CD8-positive, alpha-beta memory T cell (primary cell): Measurements from ENCODE around the gene FAM98B. TPM values are rescaled to one million over a fixed set of nuclear protein-coding genes. Genes with fewer than 3 reads are reported as not detected.
"Not testable (repeated sequence)": the region's sequence is repeated elsewhere in the genome, so short reads cannot be mapped to it uniquely, and the experiment has no call there.

Experiments used
- CTCF ChIA-PET: fragments of 350-600 bp; sonication (Branson Sonifier 250); formaldehyde crosslinking; loops from one replicate; lab custom pipeline; 2021; ENCODE audit warnings: antibody characterized with exemption; lab: Charles Lee
- POLR2A ChIA-PET: fragments of 350-600 bp; sonication (Branson Sonifier 250); formaldehyde crosslinking; loops from one replicate; lab custom pipeline; 2021; ENCODE audit warnings: antibody characterized with exemption; lab: Charles Lee
- DNase-seq, 5 donors: peaks; one replicate each; pipeline versions ENCODE4 v3.0.0 to v3.0.0-alpha.2; 2020 to 2022; ENCODE audit warnings: mixed read lengths in 1 of 5
- H3K27ac ChIP-seq: one replicate; pipeline ENCODE4 v1.7.0; 2013; ENCODE audit warnings: low read depth, mild to moderate bottlenecking, low read length, moderate library complexity
- H3K27me3 ChIP-seq: 2 replicates; pipeline ENCODE4 v1.7.0; 2013; ENCODE audit warnings: low read length, mild to moderate bottlenecking; ENCODE audit not compliant: insufficient read depth, poor library complexity, severe bottlenecking
- H3K36me3 ChIP-seq: 2 replicates; pipeline ENCODE4 v1.7.0; 2013; ENCODE audit warnings: mild to moderate bottlenecking, low read length, moderate library complexity; ENCODE audit not compliant: insufficient read depth
- H3K4me1 ChIP-seq: 2 replicates; pipeline ENCODE4 v1.7.0; 2013; ENCODE audit warnings: mild to moderate bottlenecking, low read length, moderate library complexity; ENCODE audit not compliant: insufficient read depth
- H3K4me3 ChIP-seq: 2 replicates; pipeline ENCODE4 v1.7.0; 2013; ENCODE audit warnings: mild to moderate bottlenecking, low read length
- H3K9me3 ChIP-seq: 2 replicates; pipeline ENCODE4 v1.7.0; 2013; ENCODE audit warnings: mild to moderate bottlenecking, low read length
- H3K27ac Mint-ChIP-seq, 8 donors: one replicate each; pipeline ENCODE4 v1.8.0; 2020 to 2021; ENCODE audit warnings: mixed read lengths in 8 of 8, mild to moderate bottlenecking in 6 of 8, inconsistent platforms in 3 of 8, moderate library complexity in 3 of 8
- H3K27me3 Mint-ChIP-seq, 2 donors: one replicate each; pipeline ENCODE4 v1.8.0; 2020 to 2021; ENCODE audit warnings: mixed read lengths in 2 of 2, mild to moderate bottlenecking in 1 of 2, moderate library complexity in 1 of 2
- H3K36me3 Mint-ChIP-seq, 3 donors: one replicate each; pipeline ENCODE4 v1.8.0; 2020 to 2021; ENCODE audit warnings: mixed read lengths in 3 of 3, inconsistent platforms in 1 of 3, mild to moderate bottlenecking in 1 of 3
- H3K4me1 Mint-ChIP-seq, 3 donors: one replicate each; pipeline ENCODE4 v1.8.0; 2020 to 2021; ENCODE audit warnings: mixed read lengths in 3 of 3, inconsistent platforms in 1 of 3, mild to moderate bottlenecking in 1 of 3
- H3K4me3 Mint-ChIP-seq, 7 donors: one replicate each; pipeline ENCODE4 v1.8.0; 2020 to 2021; ENCODE audit warnings: mixed read lengths in 7 of 7, mild to moderate bottlenecking in 6 of 7, moderate library complexity in 4 of 7, inconsistent platforms in 2 of 7
- H3K9me3 Mint-ChIP-seq, 5 donors: one replicate each; pipeline ENCODE4 v1.8.0; 2020 to 2022; ENCODE audit warnings: mixed read lengths in 5 of 5, mild to moderate bottlenecking in 3 of 5, moderate library complexity in 2 of 5, inconsistent platforms in 1 of 5
- polyA plus RNA-seq: library from polyadenylated mRNA; unstranded; fragments of 300-500 nt; fragmentation: Illumina TruSeq; gene quantifications from one replicate; pipeline ENCODE4 v1.2.3, GENCODE V29; 2021
- total RNA-seq, 2 experiments: library from RNA; stranded (reverse); gene quantifications; one replicate each; pipeline ENCODE4 v1.2.3, GENCODE V29; 2021

The FAM98B gene
- total and polyA plus RNA-seq, 3 experiments from 2014 or later, result 2.2 to 60.9 (median 56.7) TPM

GRCh38 chr15:38424101-38424552 lies 29.8 kb upstream of the FAM98B start:
- no peak overlapping the region for H3K4me3 ChIP-seq
- Mint-ChIP-seq H3K9me3 (no peaks in the 10 kb centered on the region), H3K27ac (no peak overlapping the region)

DNA sequence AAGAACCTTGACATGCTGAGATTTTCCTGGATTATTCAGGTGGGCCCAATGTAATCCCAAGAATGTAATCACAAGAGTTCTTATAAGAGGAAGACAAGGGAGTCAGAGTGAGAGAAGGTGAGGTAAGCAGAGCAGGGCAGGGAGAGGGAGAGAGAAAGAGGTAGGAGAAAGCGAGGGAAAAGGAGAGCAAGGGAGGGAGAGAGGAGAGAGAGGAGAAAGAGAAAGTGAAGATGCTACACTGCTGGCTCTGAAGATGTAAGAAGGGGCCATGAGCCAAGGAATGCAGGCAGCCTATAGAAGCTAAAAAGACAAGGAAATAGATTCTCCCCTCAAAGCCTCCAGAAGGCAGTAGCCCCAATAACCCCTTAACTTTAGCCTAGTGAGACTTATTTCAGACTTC lies 28.7 kb upstream of the FAM98B start:
- no peaks in the 10 kb centered on the region for H3K27me3 ChIP-seq
- H3K9me3 ChIP-seq, result no peaks in the 10 kb centered on the region
- DNase-seq, result no peak
- no peaks in the 10 kb centered on the region for H3K36me3 ChIP-seq
- H3K27ac ChIP-seq, result no peak overlapping the region
- Mint-ChIP-seq H3K27ac (no peak overlapping the region), H3K4me1 (no peaks in the 10 kb centered on the region), H3K36me3 (peaks cover 0 to 2% (median 0%) of the 10 kb centered on the region in 3 donors), H3K4me3 (no peak overlapping the region), H3K9me3 (no peaks in the 10 kb centered on the region), H3K27me3 (peaks cover 11 to 40% of the 10 kb centered on the region in 2 donors)
- POLR2A ChIA-PET, result no interaction called here
- no peak overlapping the region for H3K4me3 ChIP-seq
- CTCF ChIA-PET, result interaction anchor here (1.7 kb wide), 1 partner anchor 15 kb away, joined by 6 read pairs; no protein-coding TSS in a partner anchor
- H3K4me1 ChIP-seq, result no peaks in the 10 kb centered on the region

More at GRCh38 chr15:38424101-38424552, 29.8 kb upstream of the FAM98B start:
- no peak overlapping the region for H3K27ac ChIP-seq
- no peaks in the 10 kb centered on the region for H3K4me1 Mint-ChIP-seq
- no peaks in the 10 kb centered on the region for H3K4me1 ChIP-seq
- DNase-seq, result no peak
- ChIA-PET POLR2A (no interaction called here), CTCF (interaction anchor here (1.7 kb wide), 1 partner anchor 16 kb away, joined by 6 read pairs; no protein-coding TSS in a partner anchor)
- no peaks in the 10 kb centered on the region for H3K36me3 ChIP-seq
- no peaks in the 10 kb centered on the region for H3K27me3 ChIP-seq
- peak overlapping the region in 1 of 7 donors; percentile 12 for H3K4me3 Mint-ChIP-seq
- H3K36me3 Mint-ChIP-seq, result peaks cover 0 to 2% (median 0%) of the 10 kb centered on the region in 3 donors
- H3K9me3 ChIP-seq, result no peaks in the 10 kb centered on the region
- peaks cover 13 to 35% of the 10 kb centered on the region in 2 donors for H3K27me3 Mint-ChIP-seq

DNA sequence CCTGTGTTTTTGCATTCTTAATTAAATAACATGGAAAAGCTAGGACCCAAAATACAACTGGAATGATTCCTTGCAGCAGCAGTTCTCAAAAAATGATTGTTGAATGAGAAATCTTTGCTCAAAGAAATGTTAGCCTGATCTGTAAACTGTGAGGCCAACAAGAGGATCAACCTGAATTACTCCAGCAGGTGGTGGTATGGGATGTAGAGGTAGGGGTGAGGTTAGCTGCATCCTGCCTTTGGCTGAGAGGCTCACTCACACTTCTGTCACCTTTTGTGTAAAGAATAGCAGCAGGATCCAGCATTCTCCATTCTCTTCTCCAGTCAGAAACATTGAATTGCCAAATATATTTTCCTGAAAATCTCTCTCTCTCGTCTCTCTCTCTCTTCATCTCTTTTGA lies 26.5 kb upstream of the FAM98B start:
- no peaks in the 10 kb centered on the region for H3K4me1 ChIP-seq
- ChIA-PET POLR2A (no interaction called here), CTCF (interaction anchor here (2.3 kb wide), 1 partner anchor 13 kb away, joined by 11 read pairs; no protein-coding TSS in a partner anchor)
- H3K9me3 ChIP-seq, result no peaks in the 10 kb centered on the region
- no peak overlapping the region for H3K4me3 ChIP-seq
- H3K4me3 Mint-ChIP-seq, result no peak overlapping the region
- H3K27ac ChIP-seq, result no peak overlapping the region
- H3K4me1 Mint-ChIP-seq, result no peaks in the 10 kb centered on the region
- H3K9me3 Mint-ChIP-seq, result no peaks in the 10 kb centered on the region
- H3K27ac Mint-ChIP-seq, result peak overlapping the region in 1 of 8 donors; percentile 44
- no peak for DNase-seq
- no peaks in the 10 kb centered on the region for H3K27me3 ChIP-seq
- no peaks in the 10 kb centered on the region for H3K36me3 ChIP-seq
- H3K27me3 Mint-ChIP-seq, result peaks cover 10 to 32% of the 10 kb centered on the region in 2 donors
- peaks cover 0 to 2% (median 0%) of the 10 kb centered on the region in 3 donors for H3K36me3 Mint-ChIP-seq

DNA sequence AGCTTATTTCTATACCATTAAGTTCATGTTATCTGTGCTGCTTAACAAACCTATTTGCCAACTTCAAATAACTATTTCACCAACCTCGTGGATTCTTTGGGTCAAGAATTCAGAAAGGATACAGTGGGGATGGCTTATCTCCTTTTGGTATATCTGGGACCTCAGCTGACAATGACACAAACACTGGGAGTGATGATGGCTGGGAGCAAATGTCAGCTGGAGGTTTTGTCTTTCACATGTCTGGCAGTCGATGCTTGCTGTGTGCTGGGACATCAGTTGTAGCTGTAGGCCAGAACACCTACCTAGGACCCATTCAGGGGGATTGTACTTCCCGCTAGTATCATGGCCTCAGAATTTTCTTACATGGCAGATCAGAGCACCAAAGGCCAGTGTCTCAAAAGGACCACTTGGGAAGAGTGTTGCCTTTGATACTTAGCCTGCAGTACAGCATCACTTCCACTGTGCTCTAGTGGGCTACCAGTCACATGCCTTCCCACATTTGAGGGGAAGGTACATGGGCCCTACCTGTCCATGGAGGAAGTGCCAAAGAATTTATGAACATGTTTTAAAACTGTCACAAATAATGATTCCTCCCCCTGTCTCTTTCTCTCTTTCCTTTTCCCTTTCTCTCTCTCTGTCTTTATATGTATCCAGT lies 23.7 kb upstream of the FAM98B start:
- Mint-ChIP-seq H3K27me3 (peaks cover 6 to 33% of the 10 kb centered on the region in 2 donors), H3K4me1 (no peaks in the 10 kb centered on the region), H3K36me3 (peaks cover 0 to 2% (median 0%) of the 10 kb centered on the region in 3 donors), H3K4me3 (no peak overlapping the region), H3K27ac (no peak overlapping the region), H3K9me3 (no peaks in the 10 kb centered on the region)
- ChIA-PET CTCF (no interaction called here), POLR2A (no interaction called here)
- no peaks in the 10 kb centered on the region for H3K36me3 ChIP-seq
- no peaks in the 10 kb centered on the region for H3K27me3 ChIP-seq
- no peak overlapping the region for H3K27ac ChIP-seq
- H3K4me3 ChIP-seq, result no peak overlapping the region
- no peak for DNase-seq
- H3K4me1 ChIP-seq, result no peaks in the 10 kb centered on the region
- no peaks in the 10 kb centered on the region for H3K9me3 ChIP-seq

GRCh38 chr15:38436993-38437392 lies 16.9 kb upstream of the FAM98B start:
- CTCF ChIA-PET, result no interaction called here
- peaks cover 0 to 6% (median 0%) of the 10 kb centered on the region in 3 donors for H3K36me3 Mint-ChIP-seq
- POLR2A ChIA-PET, result no interaction called here
- Histone ChIP-seq H3K4me3 (no peak overlapping the region), H3K36me3 (no peaks in the 10 kb centered on the region), H3K27ac (no peak overlapping the region), H3K9me3 (no peaks in the 10 kb centered on the region), H3K4me1 (no peaks in the 10 kb centered on the region), H3K27me3 (no peaks in the 10 kb centered on the region)
- H3K27ac Mint-ChIP-seq, result no peak overlapping the region
- peaks cover 19 to 46% of the 10 kb centered on the region in 2 donors for H3K27me3 Mint-ChIP-seq
- H3K4me1 Mint-ChIP-seq, result peaks cover 4 to 6% (median 4%) of the 10 kb centered on the region in 3 donors
- no peak overlapping the region for H3K4me3 Mint-ChIP-seq
- H3K9me3 Mint-ChIP-seq, result peaks cover 0 to 9% (median 7%) of the 10 kb centered on the region in 5 donors
- DNase-seq, result no peak

DNA sequence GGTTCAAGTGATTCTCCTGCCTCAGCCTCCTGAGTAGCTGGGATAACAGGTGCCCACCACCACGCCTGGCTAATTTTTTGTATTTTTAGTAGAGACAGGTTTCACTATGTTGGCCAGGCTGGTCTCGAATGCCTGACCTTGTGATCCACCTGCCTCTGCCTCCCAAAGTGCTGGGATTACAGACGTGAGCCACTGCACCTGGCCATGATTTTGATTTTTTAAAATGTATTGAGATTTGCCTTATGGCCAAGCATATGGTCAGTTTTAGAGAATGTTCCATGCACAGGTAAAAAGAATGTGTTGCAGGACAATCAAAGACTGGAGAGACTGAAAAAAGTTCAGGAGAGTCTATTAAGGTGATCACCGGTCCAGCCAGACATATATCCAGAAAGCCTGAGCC lies 16.3 kb upstream of the FAM98B start:
- H3K36me3 ChIP-seq, H3K27ac Mint-ChIP-seq, H3K9me3 ChIP-seq, DNase-seq, H3K4me3 Mint-ChIP-seq, POLR2A ChIA-PET, H3K4me1 ChIP-seq, H3K27me3 ChIP-seq, H3K36me3 Mint-ChIP-seq, H3K4me3 ChIP-seq, H3K4me1 Mint-ChIP-seq, H3K9me3 Mint-ChIP-seq: not testable (repeated sequence)
- CTCF ChIA-PET, result interaction anchor here (5.5 kb wide), 1 partner anchor 262 kb away, joined by 82 read pairs; no protein-coding TSS in a partner anchor
- peaks cover 19 to 46% of the 10 kb centered on the region in 2 donors for H3K27me3 Mint-ChIP-seq
- peak overlapping the region; percentile 32 for H3K27ac ChIP-seq

GRCh38 chr15:38438031-38438986 lies 15.6 kb upstream of the FAM98B start:
- Histone ChIP-seq H3K9me3 (no peaks in the 10 kb centered on the region), H3K4me1 (no peaks in the 10 kb centered on the region), H3K36me3 (no peaks in the 10 kb centered on the region), H3K4me3 (no peak overlapping the region), H3K27me3 (no peaks in the 10 kb centered on the region), H3K27ac (peak overlapping the region; percentile 32)
- Mint-ChIP-seq H3K4me1 (peaks cover 4 to 6% (median 4%) of the 10 kb centered on the region in 3 donors), H3K27me3 (peaks cover 19 to 46% of the 10 kb centered on the region in 2 donors), H3K27ac (no peak overlapping the region), H3K9me3 (peaks cover 0 to 9% (median 7%) of the 10 kb centered on the region in 5 donors), H3K4me3 (no peak overlapping the region), H3K36me3 (peaks cover 0 to 6% (median 0%) of the 10 kb centered on the region in 3 donors)
- ChIA-PET POLR2A (no interaction called here), CTCF (interaction anchor here (5.5 kb wide), 1 partner anchor 262 kb away, joined by 82 read pairs; no protein-coding TSS in a partner anchor)
- no peak for DNase-seq
